ENCODE results near the gene PSENEN.
"Not testable (repeated sequence)": the region's sequence is repeated elsewhere in the genome, so short reads cannot be mapped to it uniquely, and the experiment has no call there.

The PSENEN gene

GRCh38 chr19:35768082-35768421 is 22.6 kb downstream of the PSENEN start:
- no peak for TF ChIP-seq CTCF (IDR thresholded peaks at IDR 0.05; ENCODE audit: insufficient read depth, low read depth, low read length, missing control alignments)
- no peak overlapping the region for H3K4me3 ChIP-seq (ENCODE audit: low read length)
- DNase-seq (ENCODE audit: low read depth) = no peak

DNA sequence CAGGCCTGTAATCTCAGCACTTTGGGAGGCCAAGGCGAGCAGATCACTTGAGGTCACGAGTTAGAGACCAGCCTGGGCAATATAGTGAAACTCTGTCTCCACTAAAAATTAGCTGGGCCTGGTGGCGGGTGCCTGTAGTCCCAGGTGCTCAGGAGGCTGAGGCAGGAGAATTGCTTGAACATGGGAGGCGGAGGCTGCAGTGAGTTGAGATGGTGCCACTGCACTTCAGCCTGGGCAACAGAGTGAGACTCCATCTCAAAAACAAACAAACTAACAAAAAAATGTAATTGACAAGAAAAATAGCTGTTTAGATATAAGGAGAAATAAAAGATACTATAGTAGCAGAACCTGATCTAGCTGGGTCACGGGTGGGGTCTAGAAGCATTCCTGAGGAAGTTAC is 26.9 kb downstream of the PSENEN start:
- not testable (repeated sequence) for DNase-seq (ENCODE audit: low read depth); H3K4me3 ChIP-seq (ENCODE audit: low read length)

DNA sequence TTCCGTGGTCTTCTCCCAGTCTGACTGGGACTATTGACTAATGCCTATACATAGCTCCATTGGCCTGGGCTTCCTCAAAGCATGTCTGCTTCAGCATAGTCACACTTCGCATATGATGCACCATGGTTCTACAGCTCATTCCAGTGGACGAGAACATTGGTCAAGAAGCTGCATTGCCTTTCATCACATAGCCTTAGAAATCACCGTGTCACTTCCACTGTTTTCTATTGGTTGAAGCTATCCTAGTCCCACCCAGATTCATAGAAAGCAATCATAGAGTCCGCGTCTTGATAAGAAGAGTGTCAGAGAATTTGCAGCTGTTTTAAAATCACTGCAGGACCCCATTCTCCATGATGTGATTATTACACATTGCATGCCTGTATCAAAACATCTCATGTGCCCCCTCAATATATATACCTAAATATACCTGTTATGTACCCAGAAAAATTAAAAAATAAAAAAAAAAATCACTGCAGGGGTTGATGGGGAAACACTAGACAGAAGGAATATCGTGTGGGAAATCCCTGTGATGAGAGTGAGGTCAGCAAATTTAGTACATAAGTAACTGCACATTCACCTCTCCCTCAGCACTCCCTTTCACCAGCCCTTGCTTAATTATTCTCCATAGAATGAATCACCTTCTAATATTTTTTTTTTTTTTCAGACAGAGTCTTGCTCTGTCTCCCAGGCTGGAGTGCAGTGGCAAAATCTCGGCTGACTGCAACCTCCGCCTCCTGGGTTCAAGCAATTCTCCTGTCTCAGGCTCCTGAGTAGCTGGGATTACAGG is 27.8 kb downstream of the PSENEN start:
- TF ChIP-seq CTCF (IDR thresholded peaks at IDR 0.05; ENCODE audit: insufficient read depth, low read depth, low read length, missing control alignments) = no peak
- H3K4me3 ChIP-seq (ENCODE audit: low read length) = no peak overlapping the region
- DNase-seq (ENCODE audit: low read depth) = peak; percentile 80

DNA sequence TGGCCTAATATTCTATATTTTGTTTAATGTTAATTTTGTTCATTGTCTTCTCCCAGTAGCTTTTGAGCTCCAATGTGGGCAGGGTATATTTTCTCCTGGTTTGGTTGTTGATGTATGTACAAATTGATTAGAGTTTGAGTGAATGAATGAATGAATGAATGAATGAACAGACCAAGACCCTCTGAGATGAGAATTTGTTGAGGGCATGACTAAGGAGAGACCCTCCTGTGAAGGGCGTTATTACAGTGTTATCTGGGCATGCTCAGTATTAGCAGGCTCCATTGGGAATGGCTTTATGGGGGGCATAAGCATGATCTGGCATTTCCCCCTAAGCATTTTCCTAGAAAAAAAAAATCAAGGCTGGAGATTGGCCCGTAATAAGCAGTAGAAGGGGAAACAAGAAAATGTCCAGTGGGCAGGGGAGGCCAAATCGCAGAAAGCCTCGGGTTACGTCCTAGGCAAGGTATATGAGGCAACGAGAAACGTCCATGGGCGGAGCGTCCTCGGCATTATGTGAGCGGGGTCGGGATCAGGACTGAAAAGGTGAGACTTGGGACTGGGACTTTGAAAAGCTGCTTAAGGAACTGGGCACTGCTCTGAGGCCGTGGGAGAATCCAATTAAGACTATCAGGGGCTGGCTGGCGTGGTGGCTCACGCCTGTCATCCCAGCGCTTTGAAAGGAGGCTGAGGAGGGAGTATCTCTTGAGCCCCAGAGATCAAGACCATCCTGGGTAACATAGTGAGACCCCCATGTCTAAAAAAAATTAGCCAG is 29.0 kb downstream of the PSENEN start:
- no peak for DNase-seq (ENCODE audit: low read depth)
- H3K4me3 ChIP-seq (ENCODE audit: low read length) = no peak overlapping the region
- TF ChIP-seq CTCF (IDR thresholded peaks at IDR 0.05; ENCODE audit: insufficient read depth, low read depth, low read length, missing control alignments) = no peak

DNA sequence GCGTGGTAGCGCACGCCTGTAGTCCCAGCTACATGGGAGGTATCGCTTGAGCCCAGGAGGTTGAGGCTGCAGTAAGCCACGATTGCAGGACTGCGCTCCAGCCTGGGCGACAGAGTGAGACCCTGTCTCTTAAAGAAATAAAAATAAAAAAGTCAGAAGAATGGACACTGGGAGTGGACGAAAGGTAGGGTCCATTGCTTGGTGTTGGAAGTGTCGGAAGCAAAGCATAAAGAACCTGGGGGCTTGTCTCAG is 29.5 kb downstream of the PSENEN start:
- peak overlapping the region; percentile 40 for H3K4me3 ChIP-seq (ENCODE audit: low read length)
- DNase-seq (ENCODE audit: low read depth) = no peak
- TF ChIP-seq CTCF (IDR thresholded peaks at IDR 0.05; ENCODE audit: insufficient read depth, low read depth, low read length, missing control alignments) = no peak

DNA sequence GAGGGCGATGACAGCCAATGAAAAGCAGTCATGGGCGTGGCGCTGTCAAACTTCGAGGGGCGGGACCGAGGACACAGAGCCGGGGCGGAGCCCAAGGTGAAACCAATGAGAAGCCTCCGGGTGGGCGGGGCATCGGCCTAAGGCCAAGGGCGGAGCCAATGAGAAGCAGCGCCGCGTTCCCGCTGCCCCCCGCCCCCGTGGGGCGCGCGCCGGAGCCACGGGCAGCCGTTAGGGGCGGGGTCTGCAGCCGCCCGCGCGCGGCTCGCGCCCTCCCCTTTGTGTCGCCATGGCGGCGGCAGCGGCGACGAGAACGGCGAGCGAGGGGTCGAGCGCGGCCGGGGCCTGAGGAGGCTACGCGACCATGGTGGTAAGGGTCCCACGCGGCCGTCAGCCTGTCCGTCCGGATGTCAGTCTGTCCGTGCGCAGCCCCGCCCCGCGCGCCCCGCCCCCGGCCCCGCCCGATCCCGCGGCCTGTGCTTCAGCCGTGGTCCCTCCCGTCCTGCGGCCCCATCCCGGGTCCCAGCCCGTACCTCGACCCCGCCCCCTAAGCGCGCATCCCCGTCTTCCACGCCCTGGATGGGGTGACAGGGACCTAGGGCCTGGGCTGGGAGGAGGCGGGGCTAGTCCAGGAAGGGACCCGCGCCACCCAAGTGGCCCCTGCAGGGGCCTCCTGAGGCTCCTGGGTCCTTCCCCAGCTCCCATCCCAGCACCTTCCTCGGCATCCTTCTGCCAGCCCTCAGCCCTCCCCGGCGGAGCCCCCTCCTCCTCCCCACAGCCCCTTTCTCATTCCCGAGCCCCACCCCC is 30.0 kb downstream of the PSENEN start, which contains the start of gene ARHGAP33:
TSS of gene ARHGAP33 (plus strand) at position 267 of the 804 bp plus-strand sequence. CDS start at position 362, 95 bp downstream.
- peak; percentile 96 for DNase-seq (ENCODE audit: low read depth)
- H3K4me3 ChIP-seq (ENCODE audit: low read length) = peak within 1 kb of the TSS; percentile 40
- TF ChIP-seq CTCF (IDR thresholded peaks at IDR 0.05; ENCODE audit: insufficient read depth, low read depth, low read length, missing control alignments) = no peak

DNA sequence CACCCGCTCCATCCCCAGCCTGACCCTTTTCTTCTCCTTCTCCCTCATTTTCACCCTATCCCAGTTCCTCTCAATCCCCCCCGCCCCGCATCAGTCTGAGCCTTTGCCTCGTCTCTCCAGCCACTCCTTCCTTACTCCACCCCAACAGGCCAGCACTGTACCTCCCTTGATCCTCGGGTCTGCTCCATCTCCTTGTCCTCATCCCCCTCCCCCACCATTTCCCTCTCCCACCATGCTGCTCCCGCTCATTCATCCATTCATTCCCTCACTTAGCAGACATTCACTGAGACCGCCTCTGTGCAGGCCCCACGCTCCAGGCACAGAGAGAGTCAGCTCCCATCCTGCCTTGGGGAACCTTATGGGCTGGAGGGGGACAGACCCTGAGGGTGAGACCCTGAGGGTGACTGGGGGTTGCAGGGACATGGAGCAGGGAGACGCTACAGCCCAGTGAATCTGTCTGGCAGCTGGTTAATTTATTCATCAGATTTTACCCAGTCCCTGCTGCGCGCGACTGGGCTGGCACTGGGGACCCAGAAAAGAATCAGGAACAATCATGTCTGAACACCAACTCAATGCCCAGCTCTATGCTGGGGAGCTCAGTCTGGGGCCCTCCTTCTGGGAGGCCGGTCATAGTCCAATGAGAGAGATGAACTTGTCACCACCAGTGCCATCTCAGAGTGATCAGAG is 30.8 kb downstream of the PSENEN start:
- no peak for DNase-seq (ENCODE audit: low read depth)
- H3K4me3 ChIP-seq (ENCODE audit: low read length) = peak overlapping the region; percentile 40
- no peak for TF ChIP-seq CTCF (IDR thresholded peaks at IDR 0.05; ENCODE audit: insufficient read depth, low read depth, low read length, missing control alignments)

Data from epithelial cell of esophagus (primary cell).